Stimulated activated CD4-positive, alpha-beta T cell treated with anti-CD3 and anti-CD28 coated beads, Interleukin-2, amount 100 ng/mL, for 48 hours (primary cell): Measurements from ENCODE around the gene COG8.
"Not testable (repeated sequence)": the region's sequence is repeated elsewhere in the genome, so short reads cannot be mapped to it uniquely, and the experiment has no call there.

Source experiments
- DNase-seq, 2 donors: peaks; one replicate each; pipeline ENCODE4 v3.0.0-alpha.2; 2020

Gene COG8

GRCh38 chr16:69318177-69318910, 21.0 kb downstream of the COG8 start:
- DNase-seq: no peak

- no peak for DNase-seq
Observed at GRCh38 chr16:69316595-69317034, 22.7 kb downstream of the COG8 start.

GRCh38 chr16:69315486-69316311, 23.7 kb downstream of the COG8 start:
- no peak for DNase-seq

DNA sequence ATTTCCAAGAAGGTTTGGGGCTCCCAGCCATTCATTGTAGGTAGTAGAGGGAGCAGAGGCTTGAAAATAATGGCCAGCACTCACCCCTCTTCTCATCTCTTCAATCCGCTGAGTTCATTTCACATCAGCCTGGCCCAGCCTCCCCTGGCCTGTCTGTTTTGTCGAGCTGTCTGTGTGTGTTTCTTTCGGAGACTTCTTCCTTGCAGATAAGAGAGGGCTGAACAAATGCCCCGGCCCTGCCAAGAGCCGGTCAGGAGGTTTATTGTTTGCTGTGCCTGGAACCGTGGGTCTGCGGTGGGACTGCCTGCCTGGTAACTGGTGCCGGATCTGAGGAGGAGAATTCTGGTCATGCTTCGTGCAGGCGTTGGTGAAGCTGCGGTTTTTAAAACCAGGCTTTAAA, 24.8 kb downstream of the COG8 start:
- DNase-seq: no peak

- DNase-seq: no peak
Observed at GRCh38 chr16:69313469-69313868, 25.9 kb downstream of the COG8 start.

GRCh38 chr16:69311533-69312387, 27.6 kb downstream of the COG8 start:
- peak; percentile 28 to 41 for DNase-seq

GRCh38 chr16:69310653-69311532, 28.5 kb downstream of the COG8 start, which contains the start of gene VPS4A:
Gene VPS4A, plus strand, starts transcription at chr16:69311350. Its CDS starts 162 bp downstream, at chr16:69311512.
- peak; percentile 99 for DNase-seq

DNA sequence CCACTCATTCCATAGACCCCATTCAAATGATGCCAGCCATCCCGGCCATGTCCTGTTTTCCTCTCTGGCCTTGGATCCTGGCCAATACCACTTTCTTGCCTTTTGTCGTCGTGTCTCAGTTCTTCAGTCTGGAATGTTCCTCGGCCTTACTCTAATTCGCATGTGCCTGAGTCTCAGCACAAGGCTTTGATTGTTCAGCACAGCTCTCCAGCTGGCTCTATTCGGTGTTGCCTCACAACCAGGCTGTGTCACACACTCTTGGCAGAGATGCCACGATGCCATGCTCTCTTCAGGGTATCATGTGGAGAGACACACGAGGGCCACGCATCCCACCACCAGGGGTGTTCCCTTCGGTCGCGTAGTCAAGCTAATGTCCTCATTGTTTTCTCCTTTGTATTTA, 30.0 kb downstream of the COG8 start:
- no peak for DNase-seq

DNA sequence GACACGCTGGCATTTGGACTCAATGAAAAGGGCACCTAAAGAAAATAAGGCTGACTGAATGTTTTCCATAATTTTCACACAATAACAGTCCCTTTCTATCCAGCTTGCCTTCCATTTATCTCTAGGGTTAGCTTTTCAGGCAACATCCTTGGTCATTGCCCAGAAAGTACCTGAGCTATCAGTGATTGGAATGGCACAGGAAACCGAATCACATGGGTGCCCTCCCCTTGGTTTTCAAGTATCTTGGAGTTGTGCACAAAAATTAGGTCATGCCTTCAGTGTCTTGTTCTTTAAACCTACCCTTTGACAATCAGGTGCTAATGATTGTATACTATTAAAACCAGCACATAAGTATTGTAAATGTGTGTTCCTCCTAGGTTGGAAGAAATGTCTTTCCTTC, 31.5 kb downstream of the COG8 start:
- no peak for DNase-seq

DNA sequence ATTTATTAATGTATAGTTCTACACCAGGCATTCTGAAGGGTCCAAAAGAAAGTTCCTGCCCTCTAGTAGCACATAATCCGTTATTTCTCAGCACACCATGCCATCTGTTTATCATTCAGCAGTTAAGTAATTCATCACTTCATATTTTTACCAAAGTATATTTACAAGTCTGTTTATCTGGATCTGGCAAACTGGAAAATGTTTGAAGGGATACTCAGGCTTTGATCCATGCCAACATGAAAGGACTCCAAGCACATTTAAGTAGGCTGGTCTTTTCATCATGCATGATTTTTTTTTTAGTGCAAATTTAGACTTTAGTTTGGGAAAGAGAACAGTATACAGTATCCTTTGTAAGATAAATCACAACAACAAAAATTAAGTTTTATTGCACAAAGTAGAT, 32.3 kb downstream of the COG8 start:
- no peak for DNase-seq

DNA sequence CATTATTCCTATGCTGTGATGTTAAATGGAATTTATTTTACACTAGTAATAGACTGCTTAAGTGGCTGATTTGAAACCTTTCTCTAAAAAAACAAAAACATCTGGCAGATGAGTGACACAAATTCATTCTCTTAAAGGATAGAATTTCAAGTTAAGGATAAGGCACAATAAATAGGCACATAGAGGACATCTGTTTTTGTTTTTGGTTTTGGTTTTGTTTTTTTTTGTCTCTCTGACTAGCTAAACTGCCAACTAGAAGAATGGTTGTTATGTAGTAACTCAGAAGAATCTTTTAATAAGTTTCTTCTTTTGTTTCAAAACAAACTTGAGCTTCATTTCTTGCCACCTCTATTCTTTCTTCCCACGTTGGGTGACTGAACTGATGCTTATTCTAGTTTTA, 33.3 kb downstream of the COG8 start:
- DNase-seq: no peak

DNA sequence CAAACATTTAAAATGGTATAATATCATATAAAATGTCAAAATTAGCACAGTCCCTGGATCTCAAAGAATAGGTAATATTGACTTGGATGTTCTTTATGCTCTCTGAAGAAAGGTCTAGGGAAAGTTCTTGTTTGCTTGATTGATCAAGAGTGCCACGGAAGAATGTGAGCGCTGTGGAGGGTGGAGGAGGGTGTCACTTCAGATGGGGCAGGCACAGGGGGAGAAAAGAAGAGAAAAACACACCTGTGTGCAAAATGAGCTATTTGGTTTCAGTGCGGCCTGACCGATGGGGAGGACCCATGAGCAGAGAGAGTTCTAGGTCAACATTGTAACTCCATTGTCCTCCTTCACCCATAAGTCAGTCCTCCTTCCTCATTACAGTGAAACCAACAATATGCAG, 37.1 kb downstream of the COG8 start:
- DNase-seq: no peak

DNA sequence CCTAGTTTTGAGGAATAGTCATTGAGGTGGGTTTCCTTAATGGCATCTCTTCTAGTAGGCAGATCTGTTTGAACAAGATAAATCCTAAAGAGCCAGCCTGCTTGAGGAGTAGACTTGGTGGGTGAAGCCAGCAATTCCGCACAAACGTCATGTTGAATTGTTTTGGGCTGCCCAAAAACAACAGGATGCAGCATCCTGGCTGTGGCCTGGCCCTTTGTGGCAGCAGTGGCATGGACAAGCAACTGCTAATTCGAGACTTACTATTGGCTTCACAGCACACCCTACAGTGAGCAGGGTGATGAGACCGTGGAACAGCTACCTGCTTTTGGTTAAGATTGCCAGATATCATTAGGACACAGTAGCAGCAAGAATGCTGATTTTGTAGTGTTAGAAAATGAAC, 37.5 kb downstream of the COG8 start:
- DNase-seq: no peak

DNA sequence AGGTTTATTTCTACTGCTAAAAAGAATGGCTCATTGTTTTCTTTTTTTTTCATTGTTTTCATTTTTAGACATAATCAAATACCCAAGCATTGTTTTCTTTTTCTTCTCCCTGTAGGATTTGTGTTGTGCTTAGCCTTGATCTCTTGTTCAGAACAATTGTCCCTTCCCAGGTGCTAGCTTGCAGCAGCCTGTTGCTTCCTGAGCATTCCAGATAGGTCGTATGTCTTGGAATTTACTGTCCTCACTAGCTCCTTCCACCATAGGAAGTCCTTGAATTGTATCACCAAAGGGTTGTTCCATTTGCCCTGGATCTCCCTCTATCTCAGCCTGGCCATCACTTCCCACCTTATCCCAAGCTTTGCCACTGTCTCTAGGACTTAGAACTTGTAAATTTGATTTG, 38.2 kb downstream of the COG8 start:
- DNase-seq: no peak

DNA sequence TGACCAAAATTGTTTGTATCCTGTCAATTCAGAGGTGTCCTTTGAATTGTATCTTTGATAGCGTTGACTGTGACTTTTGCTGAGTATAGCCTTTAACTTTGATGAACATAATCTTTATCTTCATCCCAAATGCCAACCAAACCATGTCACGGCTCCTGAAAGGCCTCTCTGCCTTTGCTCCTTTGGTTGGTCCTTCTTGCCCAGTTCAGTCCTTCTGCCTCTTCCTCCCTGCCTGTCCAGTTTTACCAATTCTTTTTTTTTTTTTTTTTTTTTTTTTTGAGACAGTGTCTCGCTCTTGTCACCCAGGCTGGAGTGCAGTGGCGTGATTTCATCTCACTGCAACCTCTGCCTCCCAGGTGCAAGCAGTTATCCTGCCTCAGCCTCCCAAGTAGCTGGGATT, 41.1 kb downstream of the COG8 start:
- no peak for DNase-seq

DNA sequence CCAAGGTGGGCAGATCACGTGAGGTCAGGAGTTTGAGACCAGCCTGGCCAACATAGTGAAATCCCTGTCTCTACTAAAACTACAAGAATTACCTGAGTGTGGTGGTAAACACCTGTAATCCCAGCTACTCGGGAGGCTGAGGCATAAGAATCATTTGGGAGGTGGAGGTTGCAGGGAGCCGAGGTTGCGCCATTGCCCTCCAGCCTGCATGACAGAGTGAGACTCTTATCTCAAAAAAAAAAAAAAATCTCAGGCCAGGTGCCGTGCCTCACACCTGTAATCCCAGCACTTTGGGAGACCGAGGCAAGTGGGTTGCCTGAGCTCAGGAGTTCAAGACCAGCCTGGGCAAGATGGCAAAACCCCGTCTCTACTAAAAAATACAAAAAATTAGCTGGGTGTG, 42.6 kb downstream of the COG8 start:
- DNase-seq: not testable (repeated sequence)

DNA sequence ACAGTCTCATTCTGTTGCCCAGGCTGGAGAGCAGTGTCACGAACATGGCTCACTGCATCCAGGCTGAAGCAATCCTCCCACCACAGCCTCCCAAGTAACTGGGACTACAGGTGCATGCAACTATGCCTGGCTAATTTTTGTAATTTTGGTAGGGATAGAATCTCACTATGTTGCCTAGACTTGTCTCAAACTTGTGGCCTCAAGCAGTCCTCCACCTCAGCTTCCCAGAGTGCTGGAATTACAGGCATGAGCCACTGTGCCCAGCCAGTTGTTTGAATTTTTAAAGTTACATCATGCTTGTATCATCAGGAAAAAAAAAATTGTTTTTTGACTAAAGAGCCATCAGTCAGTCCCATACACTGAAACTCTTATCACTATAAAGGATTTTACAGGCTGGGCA, 45.3 kb downstream of the COG8 start:
- no peak for DNase-seq

- no peak for DNase-seq
Observed at GRCh38 chr16:69293401-69293800, 46.0 kb downstream of the COG8 start.

DNA sequence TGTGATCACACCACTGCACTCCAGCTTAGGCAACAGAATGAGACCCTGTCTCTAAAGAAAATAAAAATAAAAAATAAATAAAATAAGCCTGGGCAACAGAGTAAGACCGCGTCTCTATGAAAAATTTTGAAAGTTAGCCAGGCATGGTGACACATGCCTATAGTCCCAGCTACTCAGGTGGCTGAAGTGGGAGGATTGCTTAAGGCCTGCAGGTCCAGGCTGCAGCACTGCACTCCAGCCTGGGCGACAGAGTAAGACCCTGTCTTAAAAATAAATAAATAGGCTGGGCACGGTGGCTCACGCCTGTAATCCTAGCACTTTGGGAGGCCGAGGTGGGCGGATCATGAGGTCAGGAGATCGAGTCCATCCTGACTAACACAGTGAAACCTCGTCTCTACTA, 47.7 kb downstream of the COG8 start:
- DNase-seq: not testable (repeated sequence)

GRCh38 chr16:69286941-69287713, 52.2 kb downstream of the COG8 start:
- peak; percentile 37 to 41 for DNase-seq

GRCh38 chr16:69285240-69285639, 54.1 kb downstream of the COG8 start:
- no peak for DNase-seq
